Measurements from ENCODE around the gene XBP1. TPM values are rescaled to one million over a fixed set of nuclear protein-coding genes. Genes with fewer than 3 reads are reported as not detected.
A peak's percentile ranks its signal among the peaks of the same experiment; 100 is the strongest.
"Not testable (repeated sequence)": the region's sequence is repeated elsewhere in the genome, so short reads cannot be mapped to it uniquely, and the experiment has no call there.

Gene XBP1
- total RNA-seq: 100 to 1,000 TPM; 206 to 255 TPM
- long read RNA-seq, transcript XBP1-201 (5 exons, 1,850 nt): major isoform, 858 of 913 reads
- long read RNA-seq, transcript XBP1-203 (5 exons, 1,824 nt): minor isoform, 5 of 913 reads
- long read RNA-seq, partial matches to known transcripts: 5 of 913 reads
- long read RNA-seq, other reads (novel, unspliced or antisense): 42 of 913 reads

- intact Hi-C loops (cut with DNase I, micrococcal nuclease): no loop called here
- DNase-seq: peak; percentile 94 to 96
- ATAC-seq: peak; percentile 85
These were observed at the start of gene XBP1 for GRCh38 chr22:28800308-28801041. Gene XBP1, minus strand, starts transcription at chr22:28800569.

GRCh38 chr22:28846994-28847393 lies 46.6 kb upstream of the XBP1 start:
- intact Hi-C loops (cut with DNase I, micrococcal nuclease): no loop called here
- ATAC-seq: no peak

GRCh38 chr22:28844277-28844676 lies 43.9 kb upstream of the XBP1 start:
- intact Hi-C loops (cut with DNase I, micrococcal nuclease); ATAC-seq: not testable (repeated sequence)

More at GRCh38 chr22:28846994-28847393, 46.6 kb upstream of the XBP1 start:
- no peak for DNase-seq

DNA sequence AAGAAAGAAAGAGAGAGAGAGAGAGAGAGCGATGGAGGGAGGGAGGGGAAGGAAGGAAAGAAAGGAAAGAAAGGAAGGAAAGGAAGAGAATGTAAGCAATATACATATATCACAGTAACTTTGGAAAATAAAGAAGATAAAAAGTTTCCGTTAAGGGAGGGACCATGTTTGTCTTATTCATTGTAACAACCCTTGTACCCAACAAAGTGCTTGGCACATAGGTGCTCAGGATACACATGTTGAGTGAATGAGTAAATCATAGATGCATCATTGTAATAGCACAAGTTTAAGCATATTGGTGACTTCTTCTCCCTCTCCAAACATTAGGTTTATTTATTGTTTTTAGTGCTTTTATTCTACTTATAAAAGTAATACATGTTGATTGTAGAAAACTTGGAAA lies 43.3 kb upstream of the XBP1 start:
- ATAC-seq (peak; percentile 93), DNase-seq (no peak)
- intact Hi-C loops (cut with DNase I, micrococcal nuclease): no loop called here

More at GRCh38 chr22:28844277-28844676, 43.9 kb upstream of the XBP1 start:
- not testable (repeated sequence) for DNase-seq

DNA sequence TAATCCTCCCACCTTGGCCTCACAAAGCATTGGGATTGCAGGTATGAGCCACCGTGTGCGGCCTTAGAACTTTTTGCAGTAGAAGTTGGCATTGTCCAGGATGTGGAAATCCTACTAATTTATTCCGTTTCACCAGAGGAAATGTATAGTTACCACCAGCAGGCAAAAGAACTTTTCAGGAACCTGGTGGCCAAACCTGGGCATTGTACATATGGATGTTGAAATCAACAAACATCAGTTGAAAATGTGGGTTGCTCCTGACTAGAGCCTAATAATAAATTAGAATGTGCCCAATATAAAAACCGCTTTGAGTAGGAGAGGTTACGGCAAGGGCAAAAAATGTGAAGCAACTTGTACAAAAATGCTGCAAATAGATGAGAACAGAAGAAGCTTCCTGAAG lies 40.7 kb upstream of the XBP1 start:
- ATAC-seq: no peak
- intact Hi-C loops (cut with DNase I, micrococcal nuclease): no loop called here

DNA sequence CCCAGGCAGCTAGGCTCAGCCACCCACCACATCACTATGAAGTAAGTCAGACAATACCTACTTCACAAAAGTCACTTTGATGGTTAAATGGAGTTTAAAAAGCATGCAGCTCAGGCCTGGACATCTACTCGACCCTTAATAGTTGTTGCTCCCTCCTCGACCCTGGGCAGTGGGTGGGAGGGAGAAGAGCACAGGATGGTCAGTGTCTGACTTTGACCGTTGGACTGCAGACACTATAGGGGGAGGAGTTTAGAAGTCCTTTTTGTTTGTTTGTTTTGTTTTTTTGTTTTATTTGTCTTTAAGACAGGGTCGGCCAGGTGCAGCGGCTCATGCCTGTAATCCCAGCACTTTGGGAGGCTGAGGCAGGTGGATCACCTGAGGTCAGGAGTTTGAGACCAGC lies 38.6 kb upstream of the XBP1 start:
- no peak for ATAC-seq
- intact Hi-C loops (cut with DNase I, micrococcal nuclease): no loop called here
- no peak for DNase-seq

More for the DNA sequence above, 40.7 kb upstream of the XBP1 start:
- DNase-seq: no peak

DNA sequence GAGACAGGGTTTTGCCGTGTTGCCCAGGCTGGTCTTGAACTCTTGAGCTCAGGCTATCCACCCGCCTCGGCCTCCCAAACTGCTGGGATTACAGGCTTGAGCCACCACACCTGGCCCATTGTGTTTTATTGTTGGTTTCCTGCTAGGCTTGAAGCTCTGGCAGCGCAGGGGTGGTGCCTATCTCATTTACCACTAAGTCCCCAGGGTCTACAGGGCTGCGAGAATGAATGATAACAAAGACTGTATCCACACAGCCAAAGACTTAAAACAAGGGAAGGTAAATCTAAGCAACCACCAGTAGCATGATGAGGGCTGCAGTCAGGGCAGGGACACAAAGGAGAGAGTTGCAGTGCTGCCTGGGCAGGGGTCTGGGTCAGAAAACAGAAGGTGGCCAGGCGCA lies 37.3 kb upstream of the XBP1 start:
- no peak for ATAC-seq
- intact Hi-C loops (cut with DNase I, micrococcal nuclease): no loop called here
- DNase-seq: no peak

DNA sequence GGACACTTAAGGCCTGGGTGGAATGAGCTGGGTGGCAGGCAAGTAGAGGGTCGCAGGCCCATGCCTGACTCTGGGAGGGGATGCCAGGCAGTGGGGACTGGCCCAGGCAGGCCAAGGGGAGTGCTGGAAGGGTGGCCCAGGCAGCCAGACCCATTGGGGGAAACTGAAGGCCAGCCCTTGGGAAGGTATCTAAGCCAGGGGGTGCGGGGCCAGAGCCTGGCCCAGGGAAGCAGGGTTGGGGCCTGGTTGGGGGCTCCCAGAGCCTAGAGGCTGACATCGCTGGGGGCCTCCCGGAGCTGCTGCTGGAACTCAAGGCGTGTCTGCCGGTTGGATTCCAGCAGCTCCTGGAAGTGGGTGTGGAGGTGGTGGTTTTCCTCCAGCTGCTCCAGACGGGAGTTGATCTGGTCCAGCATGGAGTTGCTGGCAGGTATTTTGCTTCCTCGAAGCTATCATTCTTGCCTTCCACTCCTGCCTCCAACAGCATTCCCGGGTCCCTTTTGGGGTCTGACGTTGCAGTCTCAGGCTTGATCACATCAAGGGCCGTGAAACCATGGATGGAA lies 35.3 kb upstream of the XBP1 start:
- no peak for DNase-seq
- intact Hi-C loops (cut with DNase I, micrococcal nuclease): no loop called here
- peak; percentile 60 for ATAC-seq

DNA sequence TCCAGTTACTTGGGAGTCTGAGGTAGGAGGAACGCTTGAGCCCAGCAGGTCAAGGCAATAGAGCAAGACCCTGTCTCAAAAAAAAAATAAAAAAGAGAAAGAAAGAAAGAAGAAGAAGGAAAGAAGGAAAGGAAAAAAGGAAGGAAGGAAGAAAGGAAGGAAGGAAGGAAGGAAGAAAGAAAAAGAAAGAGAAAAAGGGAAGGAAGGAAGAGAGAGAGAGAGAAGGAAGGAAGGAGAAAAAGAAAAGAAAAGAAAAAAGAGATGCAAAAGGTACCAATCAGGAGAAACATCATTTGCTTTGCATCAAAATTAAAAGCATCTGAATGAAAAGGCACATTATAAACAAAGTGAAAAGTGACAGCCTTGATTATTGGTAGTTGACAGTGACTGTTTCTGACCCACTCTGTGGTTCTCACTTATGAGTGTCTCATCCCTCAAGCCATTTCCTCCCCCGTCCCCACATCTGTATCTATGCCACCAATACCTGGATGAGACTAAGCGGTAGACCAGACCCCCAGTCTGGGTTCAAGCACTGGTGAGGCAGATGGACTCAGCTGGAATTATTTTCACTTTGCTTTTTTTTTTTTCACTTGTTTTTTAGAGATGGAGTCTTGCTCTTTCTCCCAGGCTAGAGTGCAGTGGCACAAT lies 33.0 kb upstream of the XBP1 start:
- ATAC-seq (no peak), DNase-seq (no peak)
- intact Hi-C loops (cut with DNase I, micrococcal nuclease): no loop called here

- ATAC-seq: no peak
- intact Hi-C loops (cut with DNase I, micrococcal nuclease): no loop called here
These were observed 32.4 kb upstream of the XBP1 start for GRCh38 chr22:28832731-28833130.

GRCh38 chr22:28831140-28832072 lies 31.0 kb upstream of the XBP1 start:
- DNase-seq: no peak
- no peak for ATAC-seq
- intact Hi-C loops (cut with DNase I, micrococcal nuclease): no loop called here

More at GRCh38 chr22:28832731-28833130, 32.4 kb upstream of the XBP1 start:
- DNase-seq: no peak

DNA sequence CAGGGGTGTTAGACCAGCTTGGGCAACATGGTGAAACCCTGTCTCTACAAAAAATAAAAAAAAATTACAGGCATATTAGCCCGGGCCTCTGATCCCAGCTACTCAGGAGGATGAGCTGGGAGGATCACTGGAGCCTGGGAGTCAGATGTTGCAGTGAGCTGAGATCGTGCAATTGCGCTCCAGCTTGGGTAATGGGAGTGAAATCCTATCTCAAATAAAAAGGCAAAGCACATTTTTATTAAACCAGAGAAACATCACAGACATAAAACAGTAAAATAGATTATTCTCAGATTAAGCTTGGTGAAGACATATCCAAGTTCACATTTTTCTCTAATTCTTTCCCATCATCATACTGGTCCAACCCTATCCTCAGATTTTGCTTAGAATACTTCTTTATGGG lies 30.1 kb upstream of the XBP1 start:
- ATAC-seq (no peak), DNase-seq (no peak)
- intact Hi-C loops (cut with DNase I, micrococcal nuclease): no loop called here

DNA sequence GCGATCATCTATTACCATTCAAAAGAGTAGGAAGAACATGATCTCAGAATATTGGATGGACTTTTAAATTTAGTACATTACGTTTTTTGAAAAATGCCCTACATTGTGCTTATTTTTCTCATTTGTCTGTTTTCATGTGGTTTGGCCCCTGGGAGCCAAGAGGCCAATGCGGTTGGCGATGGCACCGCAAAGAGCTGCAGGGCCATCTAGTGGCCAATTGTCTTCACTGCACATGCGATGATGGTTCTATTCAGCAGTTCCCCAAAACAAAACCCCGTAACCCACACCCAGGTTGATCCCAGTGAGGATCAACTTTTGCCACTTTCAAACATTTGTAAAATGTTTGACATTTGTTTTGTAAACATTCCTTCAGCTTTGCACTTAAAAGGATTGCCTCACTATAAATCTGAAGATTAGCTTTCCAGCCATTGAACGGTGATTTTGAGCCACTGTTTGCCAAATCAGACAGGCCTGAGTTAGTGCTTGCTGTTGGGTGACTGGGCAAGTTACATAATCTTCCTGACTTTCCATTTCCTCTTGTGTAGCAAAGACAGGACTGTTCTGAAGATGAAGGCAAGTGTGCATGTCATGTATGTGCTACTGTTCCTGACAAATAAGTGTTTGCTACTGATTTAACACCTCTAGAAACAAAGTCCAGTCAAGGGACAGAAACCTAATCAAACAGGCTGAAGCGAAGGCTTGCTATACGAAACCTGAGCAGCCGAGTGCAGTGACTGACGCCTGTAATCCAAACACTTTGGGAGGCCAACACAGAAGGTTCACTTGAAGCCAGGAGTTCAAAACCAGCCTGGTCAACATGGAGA lies 29.2 kb upstream of the XBP1 start:
- DNase-seq: peak; percentile 68 to 84
- ATAC-seq: peak; percentile 86
- intact Hi-C loops (cut with DNase I, micrococcal nuclease): loop anchor here in 1 of 2 donors (5.0 kb wide), 1 partner anchor 232 kb away; no protein-coding TSS in a partner anchor

DNA sequence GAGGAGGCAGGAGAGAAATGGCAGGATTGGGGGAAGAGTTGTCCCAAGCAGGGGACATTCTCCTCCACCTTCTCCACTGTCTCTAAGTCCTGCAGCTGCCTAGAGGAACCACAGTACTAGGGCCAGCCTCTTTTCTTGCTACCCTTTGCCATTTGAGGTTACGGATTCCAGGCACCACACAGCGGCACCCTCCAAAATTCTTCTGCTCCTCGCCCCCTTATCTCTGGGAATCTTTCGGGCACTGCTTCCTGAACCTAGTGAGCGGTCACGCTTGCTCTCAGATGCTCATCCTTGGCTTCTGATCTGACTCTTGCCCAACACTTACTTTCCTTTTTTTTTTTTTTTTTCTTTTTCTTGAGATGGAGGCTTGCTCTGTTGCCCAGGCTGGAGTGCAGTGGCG lies 26.6 kb upstream of the XBP1 start:
- intact Hi-C loops (cut with DNase I, micrococcal nuclease): loop anchor here in 1 of 2 donors (5.0 kb wide), 1 partner anchor 230 kb away; no protein-coding TSS in a partner anchor
- no peak for DNase-seq
- ATAC-seq: no peak

DNA sequence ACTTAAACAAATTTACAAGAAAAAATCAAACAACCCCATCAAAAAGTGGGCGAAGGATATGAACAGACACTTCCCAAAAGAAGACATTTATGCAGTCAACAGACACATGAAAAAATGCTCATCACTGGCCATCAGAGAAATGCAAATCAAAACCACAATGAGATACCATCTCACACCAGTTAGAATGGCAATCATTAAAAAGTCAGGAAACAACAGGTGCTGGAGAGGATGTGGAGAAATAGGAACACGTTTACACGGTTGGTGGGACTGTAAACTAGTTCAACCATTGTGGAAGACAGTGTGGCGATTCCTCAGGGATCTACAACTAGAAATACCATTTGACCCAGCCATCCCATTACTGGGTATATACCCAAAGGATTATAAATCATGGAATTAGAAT lies 26.1 kb upstream of the XBP1 start:
- not testable (repeated sequence) for ATAC-seq, DNase-seq
- intact Hi-C loops (cut with DNase I, micrococcal nuclease): loop anchor here in 1 of 2 donors (5.0 kb wide), 1 partner anchor 229 kb away; no protein-coding TSS in a partner anchor

DNA sequence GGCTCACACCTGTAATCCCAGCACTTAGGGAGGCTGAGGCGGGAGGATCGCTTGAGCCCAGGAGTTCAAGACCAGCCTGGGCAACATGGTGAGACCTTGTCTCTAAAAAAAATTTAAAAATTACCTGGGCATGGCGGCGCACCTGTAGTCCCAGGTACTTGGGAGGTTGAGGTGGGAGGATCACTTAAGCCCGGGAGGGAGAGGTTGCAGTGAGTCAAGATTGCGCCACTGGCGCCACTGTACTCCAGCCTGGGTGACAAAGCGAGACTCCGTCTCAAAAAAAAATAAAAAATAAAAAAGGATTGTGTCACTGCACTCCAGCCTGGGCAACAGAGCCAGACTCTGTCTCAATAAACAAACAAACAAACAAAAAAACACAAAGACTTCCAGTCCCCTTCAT lies 24.1 kb upstream of the XBP1 start:
- ATAC-seq; intact Hi-C loops (cut with DNase I, micrococcal nuclease); DNase-seq: not testable (repeated sequence)

DNA sequence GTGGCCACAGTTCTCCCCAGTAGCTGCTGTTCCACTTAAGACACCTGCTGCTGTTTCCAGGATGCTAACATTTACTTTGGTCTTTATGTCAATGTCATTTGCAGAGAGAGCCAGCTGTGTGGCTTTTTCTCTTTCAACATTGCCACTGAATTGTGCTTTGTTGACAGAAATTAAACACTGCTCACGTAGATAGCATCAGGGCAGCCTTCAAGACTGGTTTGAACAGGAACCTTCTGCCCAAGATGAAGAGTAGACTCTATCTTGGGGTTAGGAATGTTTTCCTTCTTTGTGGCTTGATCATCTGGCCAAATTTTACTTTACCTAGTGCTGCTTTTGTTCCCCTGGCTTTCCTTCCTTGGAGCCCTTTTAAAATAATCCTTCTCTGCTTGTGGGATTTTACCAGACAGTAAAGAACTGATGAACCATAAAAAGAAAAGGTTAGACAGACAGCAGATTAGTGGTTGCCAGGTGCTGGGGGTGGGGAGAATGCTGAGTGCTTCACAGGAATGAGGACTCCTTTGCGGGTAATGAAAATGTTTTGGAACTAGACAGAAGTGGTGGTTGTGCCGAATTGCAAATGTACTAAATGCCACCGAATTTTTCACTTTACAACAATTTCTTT lies 22.7 kb upstream of the XBP1 start:
- peak; percentile 70 for ATAC-seq
- DNase-seq: peak in 1 of 2 donors; percentile 47
- intact Hi-C loops (cut with DNase I, micrococcal nuclease): no loop called here
